Activated T-helper 2 cell treated with anti-CD3 and anti-CD28 coated beads, Interferon-gamma antibody, Interleukin-2, Interleukin-4, amounts not matched to agents 10 μg/mL and 5 μg/mL and 100 μg/mL, durations not matched to agents 14 hours and 24 hours and 36 hours (primary cell): Measurements from ENCODE around the gene FOCAD. TPM values are rescaled to one million over a fixed set of nuclear protein-coding genes. Genes with fewer than 3 reads are reported as not detected.
A peak's percentile ranks its signal among the peaks of the same experiment; 100 is the strongest.

Source experiments
- DNase-seq: peaks from one replicate; pipeline ENCODE4 v3.0.0; 2021; ENCODE audit warnings: low spot score
- H3K27ac Mint-ChIP-seq: one replicate; pipeline ENCODE4 v1.8.0; 2021; ENCODE audit warnings: mixed read lengths
- H3K27me3 Mint-ChIP-seq: one replicate; pipeline ENCODE4 v1.8.0; 2021; ENCODE audit warnings: low read depth, mixed read lengths
- H3K36me3 Mint-ChIP-seq: one replicate; pipeline ENCODE4 v1.8.0; 2021; ENCODE audit warnings: low read depth, mixed read lengths
- H3K4me1 Mint-ChIP-seq: one replicate; pipeline ENCODE4 v1.8.0; 2021; ENCODE audit warnings: low read depth, mixed read lengths
- H3K4me3 Mint-ChIP-seq: one replicate; pipeline ENCODE4 v1.8.0; 2021; ENCODE audit warnings: low read depth, mild to moderate bottlenecking, moderate library complexity, mixed read lengths
- H3K9me3 Mint-ChIP-seq: one replicate; pipeline ENCODE4 v1.8.0; 2021; ENCODE audit warnings: mixed read lengths
- intact Hi-C: fragments of 100-400 bp; cut with micrococcal nuclease; formaldehyde crosslinking; loops from one replicate; pipeline ENCODE4 v1.15.1; 2023
- total RNA-seq: library from RNA; stranded (reverse); gene quantifications from 2 replicates; pipeline ENCODE4 v1.2.3, GENCODE V29; 2022

Gene FOCAD
- total RNA-seq, 1 donor from 2014 or later: 36.0 TPM

GRCh38 chr9:21015129-21015815 is 331.2 kb downstream of the FOCAD start:
- intact Hi-C loops: no loop called here
- no peaks in the 10 kb centered on the region for H3K27me3 Mint-ChIP-seq
- H3K36me3 Mint-ChIP-seq: peaks cover 55% of the 10 kb centered on the region
- H3K27ac Mint-ChIP-seq: no peak overlapping the region
- H3K4me3 Mint-ChIP-seq: no peak overlapping the region
- H3K9me3 Mint-ChIP-seq: no peaks in the 10 kb centered on the region
- no peak for DNase-seq
- H3K4me1 Mint-ChIP-seq: no peaks in the 10 kb centered on the region

DNA sequence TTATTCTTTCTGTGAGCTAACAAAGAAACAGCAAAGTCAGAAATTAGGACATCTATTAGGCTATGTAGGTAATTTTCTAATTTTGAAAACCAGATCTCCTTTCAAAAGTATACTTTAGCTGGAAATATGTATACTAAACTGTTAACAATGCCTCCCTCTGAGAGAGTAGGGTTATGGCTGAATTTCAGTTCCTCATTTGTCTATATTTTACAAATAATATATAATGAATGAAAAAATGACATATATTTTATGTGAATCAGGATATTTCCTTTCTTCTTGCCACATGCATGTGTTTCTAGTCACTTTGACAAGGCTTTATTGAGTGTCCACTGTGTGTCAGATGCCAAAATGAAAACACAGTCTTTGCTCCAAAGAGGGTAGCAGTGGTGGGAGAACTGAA is 331.9 kb downstream of the FOCAD start:
- no peaks in the 10 kb centered on the region for H3K27me3 Mint-ChIP-seq
- no peak overlapping the region for H3K4me3 Mint-ChIP-seq
- no peak for DNase-seq
- no peak overlapping the region for H3K27ac Mint-ChIP-seq
- peaks cover 56% of the 10 kb centered on the region for H3K36me3 Mint-ChIP-seq
- intact Hi-C loops: no loop called here
- no peaks in the 10 kb centered on the region for H3K4me1 Mint-ChIP-seq
- H3K9me3 Mint-ChIP-seq: no peaks in the 10 kb centered on the region

DNA sequence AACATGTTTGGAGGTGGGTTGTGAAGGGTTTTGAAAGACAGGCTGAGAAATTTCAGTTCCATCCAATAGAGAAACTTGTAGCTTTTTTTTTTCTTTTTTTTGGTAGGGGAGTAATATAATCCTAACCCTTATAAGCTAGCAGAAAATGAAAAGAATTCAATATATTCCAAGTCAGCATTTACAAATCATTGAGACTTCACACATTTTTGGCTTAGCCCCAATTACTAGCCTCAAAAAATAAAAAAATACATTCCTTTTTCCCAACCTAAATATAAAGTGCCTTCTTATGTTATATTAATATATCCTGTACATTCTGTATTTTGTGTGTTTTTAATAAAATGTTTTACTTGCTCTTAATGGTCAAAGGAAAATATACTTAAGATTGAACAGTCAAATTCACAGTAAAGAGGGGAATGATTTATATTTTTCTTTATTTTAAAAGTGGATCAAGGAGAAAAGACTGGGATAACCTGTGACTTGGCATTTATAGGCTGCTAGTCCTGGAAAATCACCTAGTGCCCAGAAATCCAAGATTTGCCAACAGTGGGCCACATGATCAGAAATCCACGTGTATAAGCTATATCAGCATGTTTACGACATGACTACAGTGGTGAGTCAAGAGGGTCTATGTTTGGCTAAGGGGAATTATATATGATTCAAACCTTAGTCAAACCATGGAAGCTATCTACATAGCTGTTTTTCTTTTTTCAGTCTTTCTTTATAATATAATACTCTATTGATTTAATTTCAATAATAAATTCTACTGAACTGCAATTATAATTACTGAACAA is 332.8 kb downstream of the FOCAD start:
- Mint-ChIP-seq H3K9me3 (peaks cover under 1% of the 10 kb centered on the region), H3K27me3 (no peaks in the 10 kb centered on the region), H3K27ac (no peak overlapping the region), H3K36me3 (peaks cover 60% of the 10 kb centered on the region), H3K4me3 (no peak overlapping the region), H3K4me1 (no peaks in the 10 kb centered on the region)
- DNase-seq: no peak
- intact Hi-C loops: no loop called here

- Mint-ChIP-seq H3K27ac (no peak overlapping the region), H3K9me3 (peaks cover 5% of the 10 kb centered on the region), H3K36me3 (peaks cover 70% of the 10 kb centered on the region), H3K4me3 (no peak overlapping the region), H3K4me1 (no peaks in the 10 kb centered on the region), H3K27me3 (no peaks in the 10 kb centered on the region)
- no peak for DNase-seq
- intact Hi-C loops: no loop called here
Measured at GRCh38 chr9:21018177-21018576, 334.1 kb downstream of the FOCAD start.

DNA sequence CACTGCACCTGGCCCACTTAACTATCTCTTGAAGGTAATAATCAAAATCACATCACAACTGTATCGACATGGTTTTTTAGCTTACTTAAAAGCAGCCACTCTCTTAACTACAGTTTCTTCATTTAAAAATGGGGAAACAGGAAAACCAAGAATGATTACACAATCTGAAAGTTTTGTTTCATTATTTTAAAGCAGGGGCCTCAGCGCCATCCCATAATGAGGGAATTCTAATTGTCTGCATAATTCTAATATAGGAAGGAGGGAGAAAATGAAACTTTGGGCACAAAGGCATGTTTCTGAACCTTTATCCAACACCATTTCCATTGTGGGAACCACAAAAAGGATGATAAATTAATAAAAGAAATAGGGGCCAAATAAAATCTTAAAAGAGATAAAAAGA is 339.8 kb downstream of the FOCAD start:
- Mint-ChIP-seq H3K27ac (no peak overlapping the region), H3K36me3 (peaks cover 70% of the 10 kb centered on the region), H3K27me3 (no peaks in the 10 kb centered on the region), H3K4me1 (peaks cover 8% of the 10 kb centered on the region), H3K4me3 (no peak overlapping the region), H3K9me3 (peaks cover 5% of the 10 kb centered on the region)
- no peak for DNase-seq
- intact Hi-C loops: no loop called here

DNA sequence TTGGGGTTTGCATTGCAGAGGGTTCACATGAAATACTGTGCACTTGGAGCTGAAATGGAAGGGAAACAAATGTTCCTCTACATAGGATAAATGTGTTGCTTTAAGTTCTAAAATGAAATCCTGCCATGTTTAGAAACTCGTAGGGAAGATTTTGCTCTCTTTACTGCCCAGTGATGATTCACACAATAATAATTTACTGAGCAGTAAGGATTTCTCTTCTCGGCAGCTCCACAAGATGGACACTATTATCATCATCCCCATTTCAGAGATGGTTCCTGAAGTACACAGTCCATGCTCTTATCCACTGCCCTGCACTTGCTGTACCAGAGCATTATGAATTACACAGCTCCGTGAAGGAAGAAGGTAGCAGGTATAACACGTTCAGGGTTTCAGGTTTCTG is 343.2 kb downstream of the FOCAD start:
- peaks cover 9% of the 10 kb centered on the region for H3K4me1 Mint-ChIP-seq
- DNase-seq: no peak
- intact Hi-C loops: no loop called here
- H3K9me3 Mint-ChIP-seq: peaks cover under 1% of the 10 kb centered on the region
- no peak overlapping the region for H3K27ac Mint-ChIP-seq
- no peaks in the 10 kb centered on the region for H3K27me3 Mint-ChIP-seq
- no peak overlapping the region for H3K4me3 Mint-ChIP-seq
- H3K36me3 Mint-ChIP-seq: peaks cover 47% of the 10 kb centered on the region

DNA sequence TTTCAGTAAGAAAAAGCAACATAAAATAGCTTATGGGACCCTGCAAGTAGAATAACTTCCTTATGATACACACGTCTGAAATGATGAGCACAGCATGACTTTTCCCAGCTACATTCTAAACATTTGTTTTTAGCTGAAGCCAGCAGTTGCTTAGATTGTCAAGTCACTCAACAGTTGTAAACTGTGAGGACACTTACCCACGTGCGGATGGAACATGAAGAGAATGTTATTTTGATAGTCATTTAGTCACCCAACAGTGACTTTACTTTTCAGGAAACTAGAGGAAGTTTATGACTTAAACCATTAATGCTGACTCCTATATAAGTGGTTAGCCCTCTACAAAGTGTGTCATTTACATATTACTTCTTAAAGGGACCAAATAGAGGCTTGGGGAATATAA is 344.4 kb downstream of the FOCAD start:
- Mint-ChIP-seq H3K4me1 (peaks cover 18% of the 10 kb centered on the region), H3K27ac (no peak overlapping the region), H3K36me3 (peaks cover 36% of the 10 kb centered on the region), H3K9me3 (no peaks in the 10 kb centered on the region), H3K4me3 (no peak overlapping the region), H3K27me3 (no peaks in the 10 kb centered on the region)
- intact Hi-C loops: no loop called here
- DNase-seq: no peak

DNA sequence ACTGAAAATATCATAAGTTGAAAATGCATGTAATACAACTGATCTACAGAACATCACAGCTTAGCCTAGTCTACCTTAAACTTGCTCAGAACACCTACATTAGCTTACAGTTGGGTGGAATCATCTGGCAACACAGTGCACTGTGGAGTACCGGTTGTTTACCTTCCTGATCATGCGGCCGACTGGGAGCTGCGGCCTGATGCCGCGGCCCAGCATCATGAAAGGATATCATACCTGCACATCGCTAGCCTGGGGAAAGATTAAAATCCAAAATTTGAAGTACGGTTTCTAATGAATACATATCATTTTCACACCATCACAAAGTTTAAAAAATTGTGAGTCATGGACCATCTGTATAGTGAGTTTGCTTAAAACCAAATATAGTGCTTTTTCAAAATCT is 345.6 kb downstream of the FOCAD start:
- intact Hi-C loops: loop anchor here (1.0 to 5.0 kb wide), 6 partner anchors 32 to 1032 kb away; partner anchors contain the start of gene FOCAD
- Mint-ChIP-seq H3K9me3 (no peaks in the 10 kb centered on the region), H3K36me3 (peaks cover 26% of the 10 kb centered on the region), H3K27me3 (peaks cover 3% of the 10 kb centered on the region), H3K4me3 (no peak overlapping the region), H3K4me1 (peaks cover 16% of the 10 kb centered on the region), H3K27ac (no peak overlapping the region)
- DNase-seq: no peak

GRCh38 chr9:21030389-21031035 is 346.5 kb downstream of the FOCAD start:
- H3K36me3 Mint-ChIP-seq: peaks cover 23% of the 10 kb centered on the region
- H3K9me3 Mint-ChIP-seq: no peaks in the 10 kb centered on the region
- intact Hi-C loops: loop anchor here (1.0 to 5.0 kb wide), 8 partner anchors 31 to 1033 kb away; partner anchors contain the start of gene FOCAD
- peaks cover 3% of the 10 kb centered on the region for H3K27me3 Mint-ChIP-seq
- no peak overlapping the region for H3K27ac Mint-ChIP-seq
- peak; percentile 12 for DNase-seq
- H3K4me3 Mint-ChIP-seq: no peak overlapping the region
- H3K4me1 Mint-ChIP-seq: peaks cover 18% of the 10 kb centered on the region

- Mint-ChIP-seq H3K36me3 (peaks cover 16% of the 10 kb centered on the region), H3K9me3 (no peaks in the 10 kb centered on the region), H3K27me3 (peaks cover 3% of the 10 kb centered on the region), H3K27ac (peak within 1 kb of the TSS; percentile 56), H3K4me3 (peak within 1 kb of the TSS; percentile 67), H3K4me1 (peaks cover 20% of the 10 kb centered on the region)
- intact Hi-C loops: loop anchor here (1.0 to 5.0 kb wide), 7 partner anchors 34 to 1034 kb away; partner anchors contain the start of gene FOCAD
- peak; percentile 69 for DNase-seq
Measured at GRCh38 chr9:21031091-21031807, 347.2 kb downstream of the FOCAD start, which contains the start of gene HACD4. Gene HACD4 (minus strand): TSS chr9:21031640. CDS start chr9:21031590, 50 bp downstream.

DNA sequence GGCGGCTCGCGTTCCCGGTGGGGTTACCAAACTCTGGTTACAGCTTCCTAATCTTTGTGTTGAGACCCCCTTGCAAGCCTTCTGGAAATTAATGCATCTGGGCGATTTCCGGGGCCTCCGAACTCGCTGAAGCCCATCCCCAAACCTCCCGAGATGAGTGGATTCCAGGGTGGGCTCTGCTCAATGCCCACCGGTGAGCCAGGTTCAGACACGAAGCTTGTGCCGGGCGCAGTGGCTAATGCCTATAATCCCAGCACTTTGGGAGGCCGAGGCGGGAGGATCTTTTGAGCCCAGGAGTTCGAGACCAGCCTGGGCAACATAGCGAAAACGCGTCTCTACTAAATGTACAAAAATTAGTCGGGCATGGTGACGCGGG is 347.7 kb downstream of the FOCAD start:
- Mint-ChIP-seq H3K9me3 (no peaks in the 10 kb centered on the region), H3K4me1 (peaks cover 20% of the 10 kb centered on the region), H3K27ac (peak overlapping the region; percentile 56), H3K4me3 (peak overlapping the region; percentile 37), H3K36me3 (peaks cover 10% of the 10 kb centered on the region), H3K27me3 (peaks cover 3% of the 10 kb centered on the region)
- intact Hi-C loops: loop anchor here (1.0 to 5.0 kb wide), 7 partner anchors 35 to 1034 kb away; partner anchors contain the start of gene FOCAD
- DNase-seq: no peak

DNA sequence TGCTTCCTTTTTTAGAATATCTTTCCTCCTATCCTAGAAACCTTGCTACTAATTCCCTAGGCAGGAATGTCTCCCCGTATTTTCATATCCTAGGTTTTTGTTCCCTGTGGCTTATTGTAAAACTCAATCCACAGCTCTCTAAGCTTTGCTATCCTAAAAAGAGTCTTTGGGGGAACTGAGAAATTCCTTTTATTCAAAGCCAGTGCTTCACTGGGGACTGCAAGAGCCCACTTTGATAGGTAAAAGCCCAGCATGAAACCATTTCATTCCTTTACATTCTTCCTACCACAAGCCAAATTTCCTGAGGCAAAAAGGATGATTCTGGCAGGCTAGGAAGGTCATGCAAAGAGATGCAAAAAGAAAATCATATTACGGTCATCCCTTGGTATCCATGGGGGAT is 353.2 kb downstream of the FOCAD start:
- intact Hi-C loops: no loop called here
- no peaks in the 10 kb centered on the region for H3K36me3 Mint-ChIP-seq
- peaks cover 21% of the 10 kb centered on the region for H3K4me1 Mint-ChIP-seq
- no peak overlapping the region for H3K27ac Mint-ChIP-seq
- DNase-seq: no peak
- H3K27me3 Mint-ChIP-seq: peaks cover 3% of the 10 kb centered on the region
- no peak overlapping the region for H3K4me3 Mint-ChIP-seq
- H3K9me3 Mint-ChIP-seq: no peaks in the 10 kb centered on the region
